ENCODE data around the gene PIGS. TPM values are rescaled to one million over a fixed set of nuclear protein-coding genes. Genes with fewer than 3 reads are reported as not detected.

The PIGS gene
- total RNA-seq, 2 donors from 2014 or later = 39.6 to 44.1 TPM

DNA sequence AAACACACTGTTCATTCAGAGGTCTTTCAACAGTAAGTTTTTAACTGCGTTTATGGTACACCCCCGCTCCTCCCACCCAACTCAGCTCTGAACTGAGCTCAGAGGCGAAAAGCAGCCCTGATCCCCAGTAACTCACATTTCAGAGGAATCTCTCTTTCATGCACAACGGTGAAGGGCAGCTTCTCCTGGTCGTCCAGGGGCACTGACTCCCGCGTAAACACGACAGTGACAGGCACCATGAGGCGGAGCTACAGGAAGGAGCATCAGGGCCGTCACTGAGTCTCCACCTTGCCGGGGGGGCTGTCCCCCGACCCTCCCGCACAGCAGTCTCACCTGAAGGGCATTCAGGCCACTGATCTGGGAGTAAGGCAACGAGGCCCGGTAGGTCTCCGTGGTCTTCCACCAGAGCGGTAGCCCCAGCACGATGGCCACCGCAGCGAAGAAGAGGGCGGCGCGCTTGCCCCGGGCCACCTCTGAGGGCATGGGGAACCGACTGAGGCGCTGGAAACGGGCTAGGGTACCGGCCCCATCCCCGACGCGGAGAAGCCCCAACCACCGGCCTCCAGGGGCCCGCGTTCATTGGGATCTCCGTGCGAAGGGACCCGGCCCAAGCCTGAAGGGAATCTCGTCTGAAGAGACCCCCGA lies 486 bp downstream of the PIGS start:
- Mint-ChIP-seq H3K9me3 (no peaks in the 10 kb centered on the region), H3K36me3 (peaks cover 9 to 22% of the 10 kb centered on the region in 2 donors), H3K27ac (peak overlapping the region; percentile 93 to 98)
- ATAC-seq (peak; percentile 51 to 56), DNase-seq (ENCODE audit: low spot score in 2 of 2) (peak in 1 of 2 donors; percentile 50)

DNA sequence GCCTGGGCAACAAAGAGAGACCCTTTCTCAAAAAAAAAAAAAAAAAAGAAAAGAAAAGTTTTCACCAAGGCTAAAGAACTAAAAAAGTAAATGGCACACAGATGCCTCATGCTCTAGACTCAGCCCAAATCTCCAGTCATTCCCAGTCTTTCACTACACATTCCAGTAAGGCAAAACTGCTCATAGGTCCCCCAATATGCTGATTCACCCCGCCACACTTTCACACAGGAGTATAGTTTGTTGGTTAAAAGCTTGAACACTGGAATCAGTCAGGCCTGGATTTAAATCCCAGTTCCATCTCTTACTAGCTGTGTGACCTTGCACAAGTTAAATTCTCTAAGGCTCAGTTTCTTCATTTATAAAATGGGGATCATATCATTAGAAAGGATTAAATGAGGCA lies 1.9 kb downstream of the PIGS start:
- DNase-seq (ENCODE audit: low spot score in 2 of 2) (no peak), ATAC-seq (no peak)
- H3K27ac Mint-ChIP-seq = peak overlapping the region; percentile 5 to 44
- H3K9me3 Mint-ChIP-seq = no peaks in the 10 kb centered on the region
- peaks cover 9 to 21% of the 10 kb centered on the region in 2 donors for H3K36me3 Mint-ChIP-seq

GRCh38 chr17:28567604-28568003 lies 3.7 kb downstream of the PIGS start:
- no peak for ATAC-seq
- peak overlapping the region; percentile 24 to 73 for H3K27ac Mint-ChIP-seq

GRCh38 chr17:28563475-28563874 lies 7.8 kb downstream of the PIGS start:
- Mint-ChIP-seq H3K36me3 (peaks cover 5 to 14% of the 10 kb centered on the region in 2 donors), H3K9me3 (no peaks in the 10 kb centered on the region)

More at GRCh38 chr17:28567604-28568003, 3.7 kb downstream of the PIGS start:
- H3K36me3 Mint-ChIP-seq = peaks cover 9 to 23% of the 10 kb centered on the region in 2 donors
- no peaks in the 10 kb centered on the region for H3K9me3 Mint-ChIP-seq
- DNase-seq (ENCODE audit: low spot score in 2 of 2) = no peak

DNA sequence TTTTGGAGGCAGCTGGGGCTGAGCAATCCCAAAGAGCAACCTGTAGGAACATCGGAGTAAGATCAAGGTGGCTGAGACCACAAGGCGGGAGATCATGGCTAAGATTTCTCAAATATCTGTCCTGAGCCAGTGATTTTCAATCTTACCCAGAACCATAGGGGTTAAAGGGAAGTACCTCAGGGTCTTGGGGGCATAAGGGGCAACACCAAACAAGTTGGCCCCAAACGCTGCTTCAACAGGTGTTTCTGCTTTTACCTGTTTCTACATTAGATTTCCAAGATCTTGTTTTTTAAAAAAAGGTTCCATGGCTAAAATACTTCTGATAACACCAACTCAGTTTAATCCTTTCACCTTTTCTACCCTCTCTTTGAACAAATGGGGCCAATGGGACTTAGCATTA lies 16.3 kb downstream of the PIGS start:
- Mint-ChIP-seq H3K36me3 (peaks cover 10 to 28% of the 10 kb centered on the region in 2 donors), H3K9me3 (no peaks in the 10 kb centered on the region), H3K27ac (peak overlapping the region in 1 of 2 donors; percentile 24)
- ATAC-seq = no peak
- DNase-seq (ENCODE audit: low spot score in 2 of 2) = no peak

More at GRCh38 chr17:28563475-28563874, 7.8 kb downstream of the PIGS start:
- H3K27ac Mint-ChIP-seq = peak overlapping the region in 1 of 2 donors; percentile 6
- DNase-seq (ENCODE audit: low spot score in 2 of 2) = no peak
- ATAC-seq = no peak

GRCh38 chr17:28554565-28554964 lies 16.8 kb downstream of the PIGS start:
- H3K27ac Mint-ChIP-seq = peak overlapping the region in 1 of 2 donors; percentile 24
- no peak for DNase-seq (ENCODE audit: low spot score in 2 of 2)
- no peaks in the 10 kb centered on the region for H3K9me3 Mint-ChIP-seq
- no peak for ATAC-seq
- H3K36me3 Mint-ChIP-seq = peaks cover 7 to 25% of the 10 kb centered on the region in 2 donors

DNA sequence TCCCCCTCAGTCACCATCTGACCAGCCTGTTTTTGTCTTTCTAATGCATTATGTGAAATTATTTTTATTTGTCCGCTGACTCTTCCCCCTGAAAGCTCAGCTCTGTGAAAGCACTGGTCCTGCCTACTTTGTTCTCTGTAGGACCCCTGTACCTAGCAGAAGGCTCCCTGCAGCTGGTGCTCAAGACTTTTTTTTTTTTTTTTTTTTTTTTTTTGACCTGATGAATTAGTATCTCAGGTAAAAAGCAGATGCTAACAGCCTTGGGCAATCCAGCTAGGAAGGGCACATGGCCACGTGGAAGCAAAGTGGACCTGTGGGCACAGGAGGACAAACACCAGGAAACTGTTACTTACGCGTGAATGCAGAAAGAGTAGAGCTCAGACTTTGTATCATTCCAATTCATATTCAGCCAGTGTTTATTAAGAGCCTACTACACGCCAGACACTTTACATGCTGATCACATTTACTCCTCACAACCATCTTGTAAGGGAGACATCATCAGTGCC lies 18.3 kb downstream of the PIGS start:
- Mint-ChIP-seq H3K9me3 (no peaks in the 10 kb centered on the region), H3K36me3 (peaks cover 7 to 25% of the 10 kb centered on the region in 2 donors), H3K27ac (no peak overlapping the region)
- ATAC-seq (no peak), DNase-seq (ENCODE audit: low spot score in 2 of 2) (no peak)

- H3K36me3 Mint-ChIP-seq = peaks cover 7 to 25% of the 10 kb centered on the region in 2 donors
- ATAC-seq = peak; percentile 85 to 88
- no peaks in the 10 kb centered on the region for H3K9me3 Mint-ChIP-seq
Observed at GRCh38 chr17:28552176-28552999, 18.9 kb downstream of the PIGS start, which contains the start of gene UNC119. Gene UNC119, minus strand, starts transcription at chr17:28552624. Its CDS starts 67 bp downstream, at chr17:28552557.

GRCh38 chr17:28551421-28552175 lies 19.7 kb downstream of the PIGS start:
- peaks cover 7 to 25% of the 10 kb centered on the region in 2 donors for H3K36me3 Mint-ChIP-seq
- DNase-seq (ENCODE audit: low spot score in 2 of 2) (no peak), ATAC-seq (no peak)
- peak overlapping the region in 1 of 2 donors; percentile 84 for H3K27ac Mint-ChIP-seq
- no peaks in the 10 kb centered on the region for H3K9me3 Mint-ChIP-seq

More at GRCh38 chr17:28552176-28552999, 18.9 kb downstream of the PIGS start, which contains the start of gene UNC119:
- H3K27ac Mint-ChIP-seq = no peak within 1 kb of the TSS
- peak; percentile 77 to 85 for DNase-seq (ENCODE audit: low spot score in 2 of 2)

- Mint-ChIP-seq H3K9me3 (no peaks in the 10 kb centered on the region), H3K36me3 (peaks cover 7 to 17% of the 10 kb centered on the region in 2 donors), H3K27ac (peak overlapping the region in 1 of 2 donors; percentile 84)
- no peak for DNase-seq (ENCODE audit: low spot score in 2 of 2)
- ATAC-seq = no peak
Observed at GRCh38 chr17:28550858-28551257, 20.5 kb downstream of the PIGS start.

DNA sequence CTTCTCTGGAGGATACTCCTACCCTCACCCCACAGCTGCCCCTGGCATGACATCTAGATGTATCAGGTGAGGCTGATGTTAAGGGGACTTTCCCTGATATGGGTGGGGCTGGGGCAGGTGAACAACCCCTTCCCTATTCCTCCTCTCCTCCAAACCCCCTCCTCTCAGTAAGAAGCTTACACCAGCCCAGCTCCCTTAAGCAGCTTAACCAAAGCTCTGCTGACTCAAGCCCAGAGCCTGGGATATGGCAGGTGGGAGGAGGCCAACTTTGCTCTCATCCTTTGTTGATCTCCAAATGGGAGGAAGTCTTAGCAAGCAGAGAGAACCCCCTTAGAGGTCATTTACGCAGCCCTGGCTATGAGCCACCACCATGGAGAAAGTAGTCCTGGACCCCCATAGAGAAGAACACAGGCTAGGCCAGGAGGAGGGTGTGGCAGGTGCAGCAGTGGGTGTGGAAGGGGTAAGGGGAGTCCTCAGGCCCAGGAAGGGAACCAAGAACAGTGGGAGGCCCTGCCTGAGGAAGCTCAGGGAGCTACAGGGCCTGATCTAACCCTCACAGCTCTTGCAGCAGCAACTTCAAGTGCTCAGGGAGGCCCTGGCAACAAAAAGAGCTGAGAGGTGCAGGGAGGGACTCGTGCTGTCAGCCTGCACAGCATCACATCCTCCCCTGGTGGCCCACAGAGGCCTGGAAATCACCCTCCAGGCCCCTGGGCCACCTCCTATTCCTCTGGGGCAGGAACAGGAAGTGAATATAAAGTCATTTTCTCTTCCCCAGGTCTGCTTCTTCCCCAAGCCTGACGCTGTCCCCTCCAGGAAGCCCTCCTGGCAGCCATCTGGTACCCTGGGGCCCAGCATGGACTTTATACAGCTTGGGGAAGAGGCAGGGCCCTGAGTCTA lies 21.8 kb downstream of the PIGS start:
- ATAC-seq = peak; percentile 55 to 74
- peak overlapping the region; percentile 84 for H3K27ac Mint-ChIP-seq
- DNase-seq (ENCODE audit: low spot score in 2 of 2) = peak; percentile 36 to 69
- peaks cover 7 to 17% of the 10 kb centered on the region in 2 donors for H3K36me3 Mint-ChIP-seq
- H3K9me3 Mint-ChIP-seq = no peaks in the 10 kb centered on the region

GRCh38 chr17:28548417-28549130 lies 22.8 kb downstream of the PIGS start:
- DNase-seq (ENCODE audit: low spot score in 2 of 2) (no peak), ATAC-seq (no peak)
- Mint-ChIP-seq H3K36me3 (peaks cover 1 to 15% of the 10 kb centered on the region in 2 donors), H3K9me3 (no peaks in the 10 kb centered on the region), H3K27ac (peak overlapping the region; percentile 72 to 84)

- peak; percentile 75 to 84 for DNase-seq (ENCODE audit: low spot score in 2 of 2)
- peak; percentile 45 to 47 for ATAC-seq
- peaks cover 0 to 7% of the 10 kb centered on the region in 2 donors for H3K36me3 Mint-ChIP-seq
- peak overlapping the region; percentile 79 to 84 for H3K27ac Mint-ChIP-seq
- H3K9me3 Mint-ChIP-seq = no peaks in the 10 kb centered on the region
Observed at GRCh38 chr17:28547623-28548416, 23.5 kb downstream of the PIGS start.

DNA sequence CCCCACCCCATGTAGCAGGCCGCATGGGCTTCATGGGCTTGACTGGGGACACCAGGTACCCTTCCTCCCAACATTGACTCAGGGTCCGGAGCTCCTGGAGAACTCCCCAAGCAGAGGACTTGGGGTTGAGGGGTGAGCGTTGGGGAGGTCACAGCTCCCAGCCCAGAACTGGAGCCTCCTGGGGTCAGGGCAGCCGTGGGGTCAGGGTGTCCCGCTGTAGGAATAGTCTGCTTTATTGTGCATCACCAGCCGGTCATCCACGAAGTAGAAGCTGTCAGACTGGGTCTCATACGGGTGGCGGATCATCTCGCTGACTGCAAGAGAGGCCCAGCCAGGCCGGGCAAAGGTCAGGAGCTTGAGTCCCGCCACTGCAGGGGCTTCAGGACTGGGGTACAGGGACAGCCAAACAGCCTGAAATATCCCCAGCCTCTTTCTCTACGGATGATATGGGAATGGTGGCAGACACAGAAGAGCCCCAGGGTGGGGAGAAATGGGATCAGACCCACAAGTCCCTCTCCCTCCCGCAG lies 24.2 kb downstream of the PIGS start:
- peak overlapping the region; percentile 79 to 84 for H3K27ac Mint-ChIP-seq
- DNase-seq (ENCODE audit: low spot score in 2 of 2) (no peak), ATAC-seq (no peak)
- peaks cover 0 to 5% of the 10 kb centered on the region in 2 donors for H3K36me3 Mint-ChIP-seq
- H3K9me3 Mint-ChIP-seq = no peaks in the 10 kb centered on the region

Data from activated naive CD4-positive, alpha-beta T cell treated with anti-CD3 and anti-CD28 coated beads, Interleukin-2, amount 50 U/mL, for 72 hours (primary cell).